HepG2 (cell line): ENCODE data around the gene SLC6A6. TPM values are rescaled to one million over a fixed set of nuclear protein-coding genes. Genes with fewer than 3 reads are reported as not detected.

Source experiments
- BRCA1 ChIP-seq: sonication (generic); formaldehyde crosslinking; IDR thresholded peaks from 2 replicates; pipeline ENCODE4 v1.4.0; 2020; ENCODE audit warnings: missing genetic modification reagents
- CENPT ChIP-seq: sonication (generic); formaldehyde crosslinking; IDR thresholded peaks from 2 replicates; pipeline ENCODE4 v1.8.0; 2022; ENCODE audit warnings: low read depth, mild to moderate bottlenecking, moderate library complexity, missing genetic modification reagents
- DZIP1 ChIP-seq: sonication (generic); formaldehyde crosslinking; IDR thresholded peaks from 2 replicates; pipeline ENCODE4 v1.5.0; 2020; ENCODE audit warnings: mild to moderate bottlenecking, missing genetic modification reagents
- RFX5 ChIP-seq: IDR thresholded peaks from 2 replicates; pipeline ENCODE4 v1.6.1; 2011; ENCODE audit warnings: low read depth, low read length, improper control_type of control experiment
- TGIF2 ChIP-seq: IDR thresholded peaks from 2 replicates; pipeline ENCODE4 v1.6.1; 2016; ENCODE audit warnings: control low read depth, missing compliant biosample characterization
- ZBTB40 ChIP-seq, 2 experiments: fragments of 450-650 bp in 1 of 2; sonication (generic) in 1 of 2; formaldehyde crosslinking in 1 of 2; IDR thresholded peaks; 2 replicates each; pipeline versions ENCODE4 v1.6.1 to v1.8.0; 2016 to 2022; ENCODE audit warnings: antibody characterized with exemption in 1 of 2, mild to moderate bottlenecking in 1 of 2, missing genetic modification reagents in 1 of 2
- ZNF337 ChIP-seq: sonication (generic); formaldehyde crosslinking; IDR thresholded peaks from 2 replicates; pipeline ENCODE4 v1.5.1; 2020; ENCODE audit warnings: missing genetic modification reagents, low read depth, mild to moderate bottlenecking, borderline replicate concordance
- ZNF660 ChIP-seq: sonication (generic); formaldehyde crosslinking; IDR thresholded peaks from 2 replicates; pipeline ENCODE4 v1.5.1; 2020; ENCODE audit warnings: mild to moderate bottlenecking, low read depth, missing genetic modification reagents, borderline replicate concordance
- ZNF766 ChIP-seq: sonication (generic); formaldehyde crosslinking; IDR thresholded peaks from 2 replicates; pipeline ENCODE4 v1.5.0; 2020; ENCODE audit warnings: missing genetic modification reagents, borderline replicate concordance
- polyA plus RNA-seq, 8 experiments: library from polyadenylated mRNA; depleted of rRNA in 3 of 8; stranded (reverse) in 7 of 8; unstranded in 1 of 8; fragments of >200 nt; fragmentation: Illumina TruSeq in 4 of 8; extraction: Trizol in 4 of 8; gene quantifications; 2 replicates each; pipeline versions ENCODE4 v1.2.1 to v1.2.3, GENCODE V29; 2011 to 2016; ENCODE audit warnings: low read depth in 4 of 8, missing spikeins in 1 of 8, mixed read lengths in 1 of 8; ENCODE audit not compliant: insufficient read depth in 1 of 8
- total RNA-seq, 5 experiments: library from RNA; depleted of rRNA; stranded (reverse); fragments of >200 nt; fragmentation: Illumina TruSeq; extraction: Trizol; gene quantifications; 2 replicates each; pipeline ENCODE4 v1.2.3, GENCODE V29; 2016; ENCODE audit warnings: low read depth in 1 of 5
- TF ChIP-seq, protein P1 (sequence below): sonication (generic); formaldehyde crosslinking; IDR thresholded peaks from 2 replicates; pipeline ENCODE4 v1.4.0; 2020; ENCODE audit warnings: mild to moderate bottlenecking, missing genetic modification reagents
- TF ChIP-seq, protein P2 (sequence below): sonication (generic); formaldehyde crosslinking; conservative IDR thresholded peaks from 2 replicates; pipeline ENCODE4 v1.4.0; 2020; ENCODE audit warnings: missing genetic modification reagents

Gene SLC6A6
- total and polyA plus RNA-seq, 2 of the 13 experiments (the other 11 are each of a cell fraction or from before 2014, with no cell fraction given), result 14.1 to 20.7 TPM

- TF ChIP-seq ZBTB40 (IDR thresholded peaks at IDR 0.05) (no peak), ZBTB40 (CRISPR knock-in tag; IDR thresholded peaks at IDR 0.05) (no peak), ZNF660 (CRISPR knock-in tag) (no peak), DZIP1 (no peak), CENPT (CRISPR knock-in tag) (no peak), ZNF337 (no peak), BRCA1 (CRISPR knock-in tag) (no peak), ZNF766 (CRISPR knock-in tag) (no peak), TGIF2 (CRISPR knock-in tag) (0 out of 2 replicates have a peak, but pooled peaks have one; percentile 58), RFX5 (no peak)
- TF ChIP-seq, protein P1, sequence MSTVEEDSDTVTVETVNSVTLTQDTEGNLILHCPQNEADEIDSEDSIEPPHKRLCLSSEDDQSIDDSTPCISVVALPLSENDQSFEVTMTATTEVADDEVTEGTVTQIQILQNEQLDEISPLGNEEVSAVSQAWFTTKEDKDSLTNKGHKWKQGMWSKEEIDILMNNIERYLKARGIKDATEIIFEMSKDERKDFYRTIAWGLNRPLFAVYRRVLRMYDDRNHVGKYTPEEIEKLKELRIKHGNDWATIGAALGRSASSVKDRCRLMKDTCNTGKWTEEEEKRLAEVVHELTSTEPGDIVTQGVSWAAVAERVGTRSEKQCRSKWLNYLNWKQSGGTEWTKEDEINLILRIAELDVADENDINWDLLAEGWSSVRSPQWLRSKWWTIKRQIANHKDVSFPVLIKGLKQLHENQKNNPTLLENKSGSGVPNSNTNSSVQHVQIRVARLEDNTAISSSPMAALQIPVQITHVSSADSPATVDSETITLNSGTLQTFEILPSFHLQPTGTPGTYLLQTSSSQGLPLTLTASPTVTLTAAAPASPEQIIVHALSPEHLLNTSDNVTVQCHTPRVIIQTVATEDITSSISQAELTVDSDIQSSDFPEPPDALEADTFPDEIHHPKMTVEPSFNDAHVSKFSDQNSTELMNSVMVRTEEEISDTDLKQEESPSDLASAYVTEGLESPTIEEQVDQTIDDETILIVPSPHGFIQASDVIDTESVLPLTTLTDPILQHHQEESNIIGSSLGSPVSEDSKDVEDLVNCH (CRISPR knock-in tag), result no peak
- TF ChIP-seq, protein P2, sequence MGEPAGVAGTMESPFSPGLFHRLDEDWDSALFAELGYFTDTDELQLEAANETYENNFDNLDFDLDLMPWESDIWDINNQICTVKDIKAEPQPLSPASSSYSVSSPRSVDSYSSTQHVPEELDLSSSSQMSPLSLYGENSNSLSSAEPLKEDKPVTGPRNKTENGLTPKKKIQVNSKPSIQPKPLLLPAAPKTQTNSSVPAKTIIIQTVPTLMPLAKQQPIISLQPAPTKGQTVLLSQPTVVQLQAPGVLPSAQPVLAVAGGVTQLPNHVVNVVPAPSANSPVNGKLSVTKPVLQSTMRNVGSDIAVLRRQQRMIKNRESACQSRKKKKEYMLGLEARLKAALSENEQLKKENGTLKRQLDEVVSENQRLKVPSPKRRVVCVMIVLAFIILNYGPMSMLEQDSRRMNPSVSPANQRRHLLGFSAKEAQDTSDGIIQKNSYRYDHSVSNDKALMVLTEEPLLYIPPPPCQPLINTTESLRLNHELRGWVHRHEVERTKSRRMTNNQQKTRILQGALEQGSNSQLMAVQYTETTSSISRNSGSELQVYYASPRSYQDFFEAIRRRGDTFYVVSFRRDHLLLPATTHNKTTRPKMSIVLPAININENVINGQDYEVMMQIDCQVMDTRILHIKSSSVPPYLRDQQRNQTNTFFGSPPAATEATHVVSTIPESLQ (CRISPR knock-in tag), result no peak
Observed at GRCh38 chr3:14391033-14391432, 11.4 kb upstream of the SLC6A6 start (continued).
